Heart left ventricle (tissue), 13 donors: Measurements from ENCODE around the gene B4GALNT3.

Source experiments
- CTCF ChIP-seq, 12 donors: fragments of 200-600 bp; sonication (generic) in 4 of 12; IDR thresholded peaks; one replicate each; pipeline versions ENCODE4 v1.5.0 to v1.8.0; 2018 to 2022; ENCODE audit warnings: antibody characterized with exemption in 12 of 12, mild to moderate bottlenecking in 5 of 12
- POLR2A ChIP-seq, 2 donors: fragments of 450-650 bp; IDR thresholded peaks; one replicate each; pipeline ENCODE4 v1.6.1; 2017; ENCODE audit warnings: antibody characterized with exemption in 2 of 2, mild to moderate bottlenecking in 2 of 2, moderate library complexity in 2 of 2
- donor health status: ischemic (EF 13 %, LVEDD 7.1; RV severe dilation, severe dysfunction).
- donor health status: DM: no; HTN: yes; CAD: no.
- donor health status: DM: no; HTN: no; CAD: no.
- donor health status: ischemic (EF 25% LVEDD 6.9; RV normal size, moderate dysfunction).
- donor health status: ischemic (EF 25% LVEDD 5.7; RV mildly dilated, moderate dysfunction).
- donor health status: ischemic (EF 35%, LVEDD 5.7; RV mildly dilated, moderate dysfunction).
- donor health status: nonischemic (EF 11% LVEDD 7.7; RV severe dilation, severe dysfunction).
- donor health status: DM: yes; HTN: yes; CAD: no.
- donor health status: PGD.
- donor health status: ischemic (EF 29% LVEDD 5.4; RV normal size, mild dysfunction).
- donor health status: nonischemic (EF 23%, LVEDD 6.1; RV moderate dilation, normal function).

GRCh38 chr12:543114-543451 lies 83.3 kb downstream of the B4GALNT3 start:
- no peak for TF ChIP-seq CTCF (IDR thresholded peaks at IDR 0.05)
- no peak for TF ChIP-seq POLR2A (IDR thresholded peaks at IDR 0.05)
